MCF 10A (cell line): ENCODE measurements around the gene SPTB. TPM values are rescaled to one million over a fixed set of nuclear protein-coding genes. Genes with fewer than 3 reads are reported as not detected.

Source experiments
- BruUV-seq: library from RNA; stranded (reverse); fragments of 400-500 nt; replicated peaks from 2 replicates; lab custom pipeline; 2021; lab: Mats Ljungman, UMichigan
- CTCF ChIA-PET: fragments of 300-600 bp; sonication (Branson Sonifier 250); formaldehyde crosslinking; extraction: SDS; loops from one replicate; lab custom pipeline; 2021; ENCODE audit warnings: antibody characterized with exemption, inconsistent platforms; lab: Yijun Ruan, JAX
- POLR2A ChIA-PET: fragments of 300-600, 350-650 bp; sonication (Branson Sonifier 250); formaldehyde crosslinking; extraction: SDS; loops from one replicate; lab custom pipeline; 2020; ENCODE audit warnings: antibody characterized with exemption, inconsistent platforms; lab: Yijun Ruan, JAX
- DNase-seq: peaks from one replicate; pipeline ENCODE4 v3.0.0-alpha.2; 2018; ENCODE audit not compliant: unreplicated experiment
- H3K27ac Mint-ChIP-seq: one replicate; pipeline ENCODE4 v1.8.0; 2022; ENCODE audit warnings: mild to moderate bottlenecking, low read depth, mixed read lengths; ENCODE audit not compliant: unreplicated experiment
- H3K27me3 Mint-ChIP-seq: one replicate; pipeline ENCODE4 v1.8.0; 2022; ENCODE audit warnings: mixed read lengths; ENCODE audit not compliant: insufficient read depth, unreplicated experiment
- H3K36me3 Mint-ChIP-seq: one replicate; pipeline ENCODE4 v1.8.0; 2022; ENCODE audit warnings: mild to moderate bottlenecking, moderate library complexity, mixed read lengths; ENCODE audit not compliant: insufficient read depth, unreplicated experiment
- H3K4me1 Mint-ChIP-seq: one replicate; pipeline ENCODE4 v1.8.0; 2022; ENCODE audit warnings: mixed read lengths; ENCODE audit not compliant: insufficient read depth, unreplicated experiment
- H3K4me3 Mint-ChIP-seq: one replicate; pipeline ENCODE4 v1.8.0; 2022; ENCODE audit warnings: mild to moderate bottlenecking, moderate library complexity, mixed read lengths; ENCODE audit not compliant: unreplicated experiment
- H3K9me3 Mint-ChIP-seq: one replicate; pipeline ENCODE4 v1.8.0; 2022; ENCODE audit warnings: mixed read lengths; ENCODE audit not compliant: unreplicated experiment
- intact Hi-C: fragments of 100-400 bp; cut with micrococcal nuclease; formaldehyde crosslinking; loops from 2 replicates; pipeline ENCODE4 v1.14.1; 2022
- total RNA-seq: library from RNA; stranded (reverse); gene quantifications from 2 replicates; pipeline ENCODE4 v1.2.3, GENCODE V29; 2022
- TF ChIP-seq, protein P1 (sequence below): fragments of 200-600 bp; IDR thresholded peaks from one replicate; pipeline ENCODE4 v1.8.0; 2022; ENCODE audit warnings: antibody characterized with exemption, mild to moderate bottlenecking; ENCODE audit not compliant: unreplicated experiment

SPTB gene
- total RNA-seq, 1 experiment from 2014 or later, result 1.3 TPM

DNA sequence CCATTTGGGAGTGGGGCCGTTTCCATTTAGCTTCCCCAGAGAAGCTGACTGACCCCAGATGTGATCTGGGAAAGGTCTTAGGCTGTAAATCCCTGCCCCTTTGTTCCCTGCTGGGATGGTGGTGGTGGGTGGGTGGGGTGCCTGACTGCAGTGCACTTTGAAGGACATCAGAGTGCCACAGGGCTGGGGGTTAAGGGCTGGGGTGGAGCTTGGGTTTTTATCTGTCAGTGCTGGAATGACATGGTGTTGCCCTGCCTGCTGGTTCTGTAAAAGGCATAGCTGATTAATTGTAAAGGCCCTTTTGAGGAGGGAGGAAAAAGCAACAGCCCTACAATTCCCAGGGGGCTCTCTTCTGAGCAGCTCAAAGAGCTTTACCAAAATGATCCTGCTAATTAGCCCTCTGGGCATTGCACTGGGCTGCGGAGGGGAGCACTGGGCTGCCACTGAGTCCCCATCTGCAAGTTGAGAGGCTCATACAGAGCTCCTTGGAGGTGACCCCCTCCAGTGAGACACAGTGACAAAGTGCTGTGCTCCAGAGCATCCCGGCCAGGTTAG lies 154.4 kb downstream of the SPTB start:
- ChIA-PET CTCF (interaction anchor here (0.6 to 3.8 kb wide), 3 partner anchors 40 to 55 kb away, joined by 3 to 19 read pairs (median 4); no protein-coding TSS in a partner anchor), POLR2A (interaction anchor here (0.6 to 15.5 kb wide), 14 partner anchors 9 to 223 kb away, joined by 3 to 283 read pairs (median 4); partner anchors contain the start of gene PLEKHG3)
- intact Hi-C loops, result no loop called here
- Mint-ChIP-seq H3K9me3 (no peaks in the 10 kb centered on the region), H3K4me3 (no peak overlapping the region), H3K36me3 (peaks cover 27% of the 10 kb centered on the region), H3K4me1 (peaks cover 46% of the 10 kb centered on the region), H3K27me3 (no peaks in the 10 kb centered on the region), H3K27ac (peak overlapping the region; percentile 90)
- TF ChIP-seq, protein P1, sequence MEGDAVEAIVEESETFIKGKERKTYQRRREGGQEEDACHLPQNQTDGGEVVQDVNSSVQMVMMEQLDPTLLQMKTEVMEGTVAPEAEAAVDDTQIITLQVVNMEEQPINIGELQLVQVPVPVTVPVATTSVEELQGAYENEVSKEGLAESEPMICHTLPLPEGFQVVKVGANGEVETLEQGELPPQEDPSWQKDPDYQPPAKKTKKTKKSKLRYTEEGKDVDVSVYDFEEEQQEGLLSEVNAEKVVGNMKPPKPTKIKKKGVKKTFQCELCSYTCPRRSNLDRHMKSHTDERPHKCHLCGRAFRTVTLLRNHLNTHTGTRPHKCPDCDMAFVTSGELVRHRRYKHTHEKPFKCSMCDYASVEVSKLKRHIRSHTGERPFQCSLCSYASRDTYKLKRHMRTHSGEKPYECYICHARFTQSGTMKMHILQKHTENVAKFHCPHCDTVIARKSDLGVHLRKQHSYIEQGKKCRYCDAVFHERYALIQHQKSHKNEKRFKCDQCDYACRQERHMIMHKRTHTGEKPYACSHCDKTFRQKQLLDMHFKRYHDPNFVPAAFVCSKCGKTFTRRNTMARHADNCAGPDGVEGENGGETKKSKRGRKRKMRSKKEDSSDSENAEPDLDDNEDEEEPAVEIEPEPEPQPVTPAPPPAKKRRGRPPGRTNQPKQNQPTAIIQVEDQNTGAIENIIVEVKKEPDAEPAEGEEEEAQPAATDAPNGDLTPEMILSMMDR, result no peak
- no TSS peak for BruUV-seq
- DNase-seq, result no peak

DNA sequence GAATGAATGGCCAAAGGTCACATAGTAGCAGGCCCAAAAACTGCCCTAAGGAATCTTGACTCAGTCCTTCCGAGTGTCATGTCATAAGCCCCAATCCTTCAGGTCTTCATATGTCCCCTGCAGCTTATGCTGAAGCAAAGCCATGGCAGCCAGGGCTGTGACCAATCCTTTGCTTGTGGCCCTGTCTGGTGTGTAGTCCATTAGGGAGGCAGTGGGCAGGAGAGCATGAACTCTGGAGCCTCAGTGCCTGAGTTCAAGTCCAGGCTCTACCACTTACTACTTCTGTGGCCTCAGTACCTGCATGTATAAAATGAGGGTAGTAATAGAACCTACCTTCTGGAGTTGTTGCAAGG lies 155.2 kb downstream of the SPTB start:
- Mint-ChIP-seq H3K4me1 (peaks cover 53% of the 10 kb centered on the region), H3K27me3 (no peaks in the 10 kb centered on the region), H3K4me3 (no peak overlapping the region), H3K9me3 (no peaks in the 10 kb centered on the region), H3K27ac (peak overlapping the region; percentile 90), H3K36me3 (peaks cover 20% of the 10 kb centered on the region)
- TF ChIP-seq, protein P1, result no peak
- POLR2A ChIA-PET, result interaction anchor here (1.0 to 15.5 kb wide), 4 partner anchors 10 to 44 kb away, joined by 3 to 283 read pairs (median 20); partner anchors contain the start of gene PLEKHG3
- no peak for DNase-seq
- no TSS peak for BruUV-seq
- CTCF ChIA-PET, result interaction anchor here (0.5 to 3.8 kb wide), 3 partner anchors 18 to 54 kb away, joined by 3 to 19 read pairs (median 4); no protein-coding TSS in a partner anchor
- intact Hi-C loops, result loop anchor here (5.0 kb wide), 2 partner anchors 33 to 42 kb away; no protein-coding TSS in a partner anchor

DNA sequence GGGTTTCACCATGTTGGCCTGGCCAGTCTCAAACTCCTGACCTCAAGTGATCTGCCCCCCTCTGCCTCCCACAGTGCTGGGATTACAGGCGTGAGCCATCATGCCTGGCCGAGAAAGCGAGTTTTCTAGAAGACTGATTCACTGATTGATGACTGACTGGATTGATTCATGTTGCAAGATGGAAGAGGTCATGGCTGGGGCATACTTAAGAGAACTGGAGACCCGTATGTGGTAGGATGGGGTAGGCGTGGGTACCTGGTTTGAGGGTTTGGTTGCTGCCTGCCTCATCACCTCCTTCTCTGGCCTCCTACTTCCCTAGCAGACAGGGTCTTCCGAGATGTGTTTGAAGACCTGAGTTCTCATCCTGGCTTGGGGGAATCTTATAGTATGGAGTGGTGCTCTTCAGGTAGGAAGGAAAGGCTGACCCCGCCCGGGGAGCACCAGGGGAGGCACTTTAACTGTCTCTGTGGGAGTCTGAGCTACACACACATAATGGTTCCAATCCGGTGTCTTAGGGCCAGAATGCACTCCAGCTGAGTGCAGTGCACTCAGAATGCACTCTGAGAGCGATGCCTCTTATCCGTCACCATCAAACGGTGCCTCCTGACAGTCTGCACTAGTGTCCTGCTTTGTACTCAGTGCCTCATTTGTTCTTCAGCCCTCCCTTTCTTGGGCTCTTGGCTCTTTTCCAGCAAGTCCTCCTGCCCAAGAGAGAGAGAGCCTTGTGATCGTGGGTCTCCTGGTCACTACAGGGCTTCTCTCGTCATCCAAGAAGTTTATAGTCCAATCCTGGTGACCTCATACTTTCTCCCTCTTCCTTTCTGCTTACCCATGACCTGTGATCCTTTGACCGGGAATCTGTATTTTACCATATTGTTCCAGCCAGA lies 155.8 kb downstream of the SPTB start:
- no TSS peak for BruUV-seq
- peaks cover 49% of the 10 kb centered on the region for H3K4me1 Mint-ChIP-seq
- POLR2A ChIA-PET, result interaction anchor here (0.7 to 15.5 kb wide), 6 partner anchors 10 to 53 kb away, joined by 3 to 283 read pairs (median 5); partner anchors contain the start of gene PLEKHG3
- intact Hi-C loops, result loop anchor here (5.0 kb wide), 2 partner anchors 33 to 42 kb away; no protein-coding TSS in a partner anchor
- no peak overlapping the region for H3K4me3 Mint-ChIP-seq
- no peak for DNase-seq
- H3K27me3 Mint-ChIP-seq, result no peaks in the 10 kb centered on the region
- H3K36me3 Mint-ChIP-seq, result peaks cover 19% of the 10 kb centered on the region
- H3K9me3 Mint-ChIP-seq, result no peaks in the 10 kb centered on the region
- H3K27ac Mint-ChIP-seq, result peak overlapping the region; percentile 90
- TF ChIP-seq, protein P1, result no peak
- CTCF ChIA-PET, result interaction anchor here (0.5 to 3.8 kb wide), 6 partner anchors 17 to 168 kb away, joined by 3 to 19 read pairs (median 4); no protein-coding TSS in a partner anchor
